BE2C (cell line): ENCODE data around the gene CLEC6A.

Experiments used
- DNase-seq: peaks from one replicate; pipeline ENCODE4 v3.0.0-alpha.2; 2020
- H3K27me3 ChIP-seq: fragments of 250-450 bp; sonication (Bioruptor Pico); 2 replicates; pipeline ENCODE4 v1.5.1; 2020; ENCODE audit warnings: mild to moderate bottlenecking
- H3K36me3 ChIP-seq: fragments of 250-450 bp; sonication (Bioruptor Pico); 2 replicates; pipeline ENCODE4 v1.5.1; 2020; ENCODE audit warnings: mild to moderate bottlenecking
- H3K4me1 ChIP-seq: fragments of 250-450 bp; sonication (Bioruptor Pico); 2 replicates; pipeline ENCODE4 v1.5.1; 2020
- H3K4me3 ChIP-seq: 2 replicates; pipeline ENCODE4 v1.5.1; 2011; ENCODE audit warnings: low read depth, low read length
- H3K9me3 ChIP-seq: fragments of 250-450 bp; sonication (Bioruptor Pico); 2 replicates; pipeline ENCODE4 v1.5.1; 2020
- TF ChIP-seq, protein P1 (sequence below): IDR thresholded peaks from 2 replicates; pipeline ENCODE4 v1.5.1; 2012; ENCODE audit warnings: mild to moderate bottlenecking, low read depth, low read length

The CLEC6A gene

DNA sequence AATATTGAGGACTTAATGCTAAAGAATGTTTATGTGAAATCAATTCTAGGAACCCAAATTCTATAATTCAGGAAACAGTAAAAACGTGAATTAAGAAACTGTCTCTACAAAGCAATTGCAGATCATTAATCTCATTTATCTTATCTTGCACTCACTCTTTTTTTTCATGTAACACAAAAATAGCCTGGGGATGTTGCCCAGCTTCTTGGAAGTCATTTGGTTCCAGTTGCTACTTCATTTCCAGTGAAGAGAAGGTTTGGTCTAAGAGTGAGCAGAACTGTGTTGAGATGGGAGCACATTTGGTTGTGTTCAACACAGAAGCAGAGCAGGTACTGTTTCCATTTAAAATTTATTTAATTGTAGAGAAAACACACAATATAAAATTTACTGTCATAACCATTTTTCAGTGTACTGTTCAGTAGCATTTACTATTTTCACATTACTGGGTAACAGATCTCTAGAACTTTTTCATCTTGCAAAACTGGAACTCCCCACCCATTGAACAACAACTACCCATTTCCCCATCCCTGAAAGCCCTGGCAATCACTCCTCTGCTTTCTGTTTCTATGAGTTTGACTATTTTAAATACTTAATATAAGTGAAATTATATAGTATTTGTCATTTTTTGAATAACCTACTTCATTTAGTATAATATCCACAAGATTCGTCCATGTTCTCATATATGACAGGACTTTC, 9.7 kb downstream of the CLEC6A start:
- Histone ChIP-seq H3K27me3 (no peaks in the 10 kb centered on the region), H3K4me3 (no peak overlapping the region), H3K4me1 (no peaks in the 10 kb centered on the region), H3K36me3 (no peaks in the 10 kb centered on the region), H3K9me3 (no peaks in the 10 kb centered on the region)
- TF ChIP-seq, protein P1, sequence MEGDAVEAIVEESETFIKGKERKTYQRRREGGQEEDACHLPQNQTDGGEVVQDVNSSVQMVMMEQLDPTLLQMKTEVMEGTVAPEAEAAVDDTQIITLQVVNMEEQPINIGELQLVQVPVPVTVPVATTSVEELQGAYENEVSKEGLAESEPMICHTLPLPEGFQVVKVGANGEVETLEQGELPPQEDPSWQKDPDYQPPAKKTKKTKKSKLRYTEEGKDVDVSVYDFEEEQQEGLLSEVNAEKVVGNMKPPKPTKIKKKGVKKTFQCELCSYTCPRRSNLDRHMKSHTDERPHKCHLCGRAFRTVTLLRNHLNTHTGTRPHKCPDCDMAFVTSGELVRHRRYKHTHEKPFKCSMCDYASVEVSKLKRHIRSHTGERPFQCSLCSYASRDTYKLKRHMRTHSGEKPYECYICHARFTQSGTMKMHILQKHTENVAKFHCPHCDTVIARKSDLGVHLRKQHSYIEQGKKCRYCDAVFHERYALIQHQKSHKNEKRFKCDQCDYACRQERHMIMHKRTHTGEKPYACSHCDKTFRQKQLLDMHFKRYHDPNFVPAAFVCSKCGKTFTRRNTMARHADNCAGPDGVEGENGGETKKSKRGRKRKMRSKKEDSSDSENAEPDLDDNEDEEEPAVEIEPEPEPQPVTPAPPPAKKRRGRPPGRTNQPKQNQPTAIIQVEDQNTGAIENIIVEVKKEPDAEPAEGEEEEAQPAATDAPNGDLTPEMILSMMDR = no peak
- DNase-seq = no peak

DNA sequence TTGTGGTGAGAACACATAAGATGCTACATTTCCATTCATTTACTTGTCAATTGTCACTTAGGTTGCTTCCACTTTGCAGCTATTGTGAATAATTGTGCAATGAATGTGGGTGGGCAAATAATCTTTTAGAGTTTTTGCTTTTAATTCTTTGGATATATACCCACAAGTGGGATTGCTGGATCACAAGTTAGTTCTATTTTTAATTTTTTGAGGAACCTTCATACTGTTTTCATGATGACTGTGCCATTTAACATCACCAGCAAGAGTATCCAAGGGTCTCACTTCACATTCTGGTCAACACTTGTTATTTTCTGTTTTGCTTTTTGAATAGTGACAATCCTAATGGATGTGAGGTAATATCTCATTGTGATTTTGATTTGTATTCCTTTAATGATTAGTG, 10.5 kb downstream of the CLEC6A start:
- TF ChIP-seq, protein P1 = no peak
- Histone ChIP-seq H3K27me3 (no peaks in the 10 kb centered on the region), H3K36me3 (no peaks in the 10 kb centered on the region), H3K9me3 (no peaks in the 10 kb centered on the region), H3K4me1 (no peaks in the 10 kb centered on the region), H3K4me3 (no peak overlapping the region)
- no peak for DNase-seq

DNA sequence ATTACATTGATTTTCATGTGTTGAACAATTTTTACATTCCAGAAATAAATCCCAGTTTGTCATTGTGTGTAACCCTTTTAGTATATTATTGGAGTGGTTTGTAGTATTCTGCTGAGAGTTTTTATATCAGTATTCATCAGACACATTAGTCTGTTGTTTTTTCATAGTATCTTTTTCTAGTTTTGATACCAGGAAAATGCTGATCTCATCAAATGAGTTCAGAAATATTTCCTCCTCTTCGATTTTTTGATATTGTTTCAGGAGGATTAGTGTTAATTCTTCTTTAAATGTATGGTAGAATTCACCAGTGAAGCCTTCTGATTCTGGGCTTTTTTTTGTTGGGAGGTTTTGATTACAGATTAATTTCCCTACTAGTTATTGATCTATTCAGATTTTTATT, 15.3 kb downstream of the CLEC6A start:
- no peaks in the 10 kb centered on the region for H3K27me3 ChIP-seq
- no peak for DNase-seq
- H3K4me3 ChIP-seq = no peak overlapping the region
- H3K36me3 ChIP-seq = no peaks in the 10 kb centered on the region
- no peaks in the 10 kb centered on the region for H3K9me3 ChIP-seq
- H3K4me1 ChIP-seq = no peaks in the 10 kb centered on the region
- TF ChIP-seq, protein P1 = no peak

DNA sequence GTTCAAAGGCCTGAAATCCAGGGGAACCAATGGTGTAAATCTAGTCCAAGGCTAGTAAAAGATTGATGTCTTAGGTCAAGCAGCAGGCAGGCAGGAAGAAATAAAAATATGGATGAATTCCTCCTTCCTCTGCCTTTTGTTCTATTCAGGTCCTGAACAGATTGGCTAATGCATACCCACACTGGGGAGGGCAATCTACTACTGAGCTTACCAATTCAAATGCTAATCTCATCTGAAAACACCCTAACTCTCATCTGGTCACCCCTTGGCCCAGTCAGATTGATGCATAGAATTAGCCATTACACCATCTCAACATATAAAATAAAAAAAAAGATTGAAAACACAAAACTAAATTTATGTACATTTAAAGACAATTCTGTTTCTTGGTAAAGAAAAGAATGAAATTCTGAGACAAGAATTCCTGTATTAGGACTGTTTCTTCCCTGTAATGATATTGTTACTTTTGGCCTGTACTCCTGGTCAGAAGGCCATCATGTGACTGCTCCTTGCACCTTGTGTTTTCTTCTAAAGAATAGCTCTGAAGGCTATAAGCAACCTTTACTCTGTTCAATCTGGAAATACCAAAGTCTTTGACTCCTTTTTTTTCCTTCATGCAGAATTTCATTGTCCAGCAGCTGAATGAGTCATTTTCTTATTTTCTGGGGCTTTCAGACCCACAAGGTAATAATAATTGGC, 19.9 kb downstream of the CLEC6A start:
- H3K9me3 ChIP-seq = no peaks in the 10 kb centered on the region
- H3K4me1 ChIP-seq = no peaks in the 10 kb centered on the region
- H3K4me3 ChIP-seq = no peak overlapping the region
- H3K27me3 ChIP-seq = no peaks in the 10 kb centered on the region
- no peaks in the 10 kb centered on the region for H3K36me3 ChIP-seq
- no peak for DNase-seq
- TF ChIP-seq, protein P1 = no peak

DNA sequence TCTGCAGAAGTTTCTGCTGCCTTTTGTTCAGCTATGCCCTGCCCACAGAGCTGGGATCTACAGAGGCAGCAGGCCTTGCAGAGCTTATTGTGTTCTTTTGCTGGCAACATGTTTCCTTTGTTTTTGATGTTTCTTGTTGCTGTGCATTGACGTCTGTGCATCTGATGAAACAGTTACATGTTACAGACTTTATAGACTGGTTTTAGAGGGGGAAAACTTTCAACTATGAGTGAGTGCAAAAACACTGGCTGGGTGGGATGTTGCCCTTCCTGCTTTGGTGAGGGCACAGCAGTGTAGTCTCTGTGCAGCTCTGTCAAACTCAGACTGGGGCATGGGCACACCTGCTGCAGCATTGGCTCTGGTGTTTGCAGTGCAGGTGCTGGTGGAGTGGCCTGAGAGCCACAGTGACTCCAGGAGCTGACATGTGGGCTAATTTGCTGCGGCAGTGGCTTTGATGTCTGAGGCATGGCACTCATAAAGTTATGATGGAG, 26.9 kb downstream of the CLEC6A start:
- no peaks in the 10 kb centered on the region for H3K4me1 ChIP-seq
- H3K4me3 ChIP-seq = no peak overlapping the region
- no peaks in the 10 kb centered on the region for H3K27me3 ChIP-seq
- no peaks in the 10 kb centered on the region for H3K9me3 ChIP-seq
- no peaks in the 10 kb centered on the region for H3K36me3 ChIP-seq
- no peak for DNase-seq
- TF ChIP-seq, protein P1 = no peak

DNA sequence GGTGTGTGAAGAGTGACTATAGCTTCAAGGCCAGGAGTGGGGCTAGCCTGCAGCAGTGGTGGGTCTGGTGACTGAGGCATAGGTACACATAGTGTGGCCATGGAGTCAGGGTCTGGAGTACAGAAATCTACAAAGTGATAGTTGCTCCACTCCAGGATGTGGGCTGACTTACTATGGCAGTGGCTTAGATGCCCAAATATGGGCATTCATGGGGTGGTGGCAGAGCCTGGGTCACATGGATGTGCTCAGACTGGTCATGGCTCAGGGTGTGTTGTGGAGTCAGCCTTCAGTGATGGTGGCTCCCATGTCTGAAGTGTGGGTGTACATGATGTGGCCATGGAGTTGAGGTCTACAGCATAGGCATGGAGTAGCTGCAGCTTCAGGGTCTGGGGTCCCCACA, 27.3 kb downstream of the CLEC6A start:
- H3K27me3 ChIP-seq = no peaks in the 10 kb centered on the region
- H3K4me3 ChIP-seq = no peak overlapping the region
- H3K36me3 ChIP-seq = no peaks in the 10 kb centered on the region
- DNase-seq = no peak
- TF ChIP-seq, protein P1 = no peak
- H3K4me1 ChIP-seq = no peaks in the 10 kb centered on the region
- no peaks in the 10 kb centered on the region for H3K9me3 ChIP-seq
